Spleen (tissue), 11 donors: ENCODE data around the gene SLC37A3. TPM values are rescaled to one million over a fixed set of nuclear protein-coding genes. Genes with fewer than 3 reads are reported as not detected.

Experiments used
- DNase-seq: peaks from one replicate; pipeline ENCODE4 v3.0.0-alpha.2; 2020
- H3K27ac ChIP-seq, 8 donors: fragments of 200-600 bp; sonication (generic) in 7 of 8; 1 replicate in 4 of 8; 2 replicates in 4 of 8; pipeline versions ENCODE4 v1.5.0 to v1.8.0; 2016 to 2021; ENCODE audit warnings: inconsistent platforms in 4 of 8, mild to moderate bottlenecking in 4 of 8, moderate library complexity in 1 of 8
- H3K27me3 ChIP-seq, 7 donors: fragments of 200-600 bp; sonication (generic) in 6 of 7; replicated peaks in 1 of 7; 1 replicate in 4 of 7; 2 replicates in 3 of 7; pipeline versions ENCODE4 v1.5.0 to v1.8.0; 2016 to 2021; ENCODE audit warnings: inconsistent platforms in 3 of 7, mild to moderate bottlenecking in 1 of 7
- H3K36me3 ChIP-seq, 6 donors: fragments of 200-600 bp; sonication (generic) in 5 of 6; 1 replicate in 4 of 6; 2 replicates in 2 of 6; pipeline versions ENCODE4 v1.5.0 to v1.8.0; 2016 to 2021; ENCODE audit warnings: inconsistent platforms in 2 of 6
- H3K4me1 ChIP-seq, 6 donors: fragments of 200-600 bp; sonication (generic) in 5 of 6; 1 replicate in 3 of 6; 2 replicates in 3 of 6; pipeline versions ENCODE4 v1.5.0 to v1.8.0; 2016 to 2021; ENCODE audit warnings: inconsistent platforms in 3 of 6
- H3K4me3 ChIP-seq, 8 donors: fragments of 200-600 bp; sonication (generic) in 7 of 8; 1 replicate in 4 of 8; 2 replicates in 4 of 8; pipeline versions ENCODE4 v1.5.0 to v1.8.0; 2016 to 2021; ENCODE audit warnings: inconsistent platforms in 4 of 8, mild to moderate bottlenecking in 4 of 8, moderate library complexity in 2 of 8
- H3K9me3 ChIP-seq, 8 donors: fragments of 200-600 bp; sonication (generic) in 7 of 8; 1 replicate in 4 of 8; 2 replicates in 4 of 8; pipeline versions ENCODE4 v1.5.0 to v1.8.0; 2016 to 2021; ENCODE audit warnings: inconsistent platforms in 4 of 8
- CTCF ChIP-seq, 11 experiments: fragments of 200-600 bp in 7 of 11; fragments of 450-650 bp in 4 of 11; sonication (generic) in 4 of 11; IDR thresholded peaks in 8 of 11; conservative IDR thresholded peaks in 3 of 11; 1 replicate in 7 of 11; 2 replicates in 4 of 11; pipeline versions ENCODE4 v1.4.0 to v1.8.0; 2016 to 2021; ENCODE audit warnings: antibody characterized with exemption in 11 of 11, inconsistent platforms in 4 of 11, mild to moderate bottlenecking in 1 of 11
- POLR2A ChIP-seq, 3 donors: fragments of 450-650 bp; IDR thresholded peaks; one replicate each; pipeline ENCODE4 v1.5.1; 2017; ENCODE audit warnings: antibody characterized with exemption in 3 of 3, mild to moderate bottlenecking in 1 of 3
- POLR2AphosphoS5 ChIP-seq, 3 donors: sonication (generic); formaldehyde crosslinking; IDR thresholded peaks; one replicate each; pipeline ENCODE4 v1.5.1; 2017; ENCODE audit warnings: antibody characterized with exemption in 3 of 3
- WGBS, 5 donors: extraction: QIAGEN DNeasy Blood & Tissue Kit in 3 of 5; methylation state at CpG; one replicate each; pipeline versions ENCODE4 v1.1.5 to v1.1.7; 2013 to 2018; 5-methylcytosine and 5-hydroxymethylcytosine counted together
- intact Hi-C: fragments of 100-400 bp; cut with DNase I; formaldehyde crosslinking; loops from one replicate; pipeline ENCODE4 v1.15.0; 2023; ENCODE audit warnings: low total_unique reads
- polyA plus RNA-seq, 3 donors: library from polyadenylated mRNA; stranded (reverse); fragments of 200-250 nt; gene quantifications; one replicate each; pipeline ENCODE4 v1.2.1, GENCODE V29; 2013
- total RNA-seq, 7 donors: library from RNA; depleted of rRNA in 3 of 7; stranded (reverse); fragments of >200 nt in 3 of 7; fragmentation: NEBNext Ultra II Directional in 4 of 7; extraction: Animal tissue kit (Norgen Biotek cat#: 25700) in 4 of 7; gene quantifications; one replicate each; pipeline versions ENCODE4 v1.1.0 to v1.2.1, GENCODE V29; 2016 to 2021
- donor health status: healthy with polysubstance abuse.
- donor health status: DM: no; HTN: no; CAD: no; lungs with moderate emphysema.
- donor health status: DM: no; HTN: no; CAD: no.
- donor health status: Bipolar disorder and iron deficiency.
- donor health status: healthy.
- donor health status: DM: no; HTN: no; CAD: no.
- donor health status: DM: yes; HTN: yes; CAD: no.

SLC37A3 gene
- total and polyA plus RNA-seq, 10 donors: 8.0 to 71.9 (median 37.8) TPM

- Histone ChIP-seq H3K27me3 (peaks cover 0 to 12% (median 6%) of the 10 kb centered on the region in 7 donors), H3K4me1 (no peaks in the 10 kb centered on the region), H3K9me3 (no peaks in the 10 kb centered on the region), H3K4me3 (no peak overlapping the region), H3K27ac (no peak overlapping the region), H3K36me3 (no peaks in the 10 kb centered on the region)
- TF ChIP-seq POLR2AphosphoS5 (IDR thresholded peaks at IDR 0.05) (no peak), CTCF (IDR thresholded peaks at IDR 0.05 in 8 of 11, conservative IDR thresholded peaks at IDR 0.05 in 3 of 11) (no peak), POLR2A (IDR thresholded peaks at IDR 0.05) (no peak)
- DNase-seq: no peak
- intact Hi-C loops: no loop called here
- WGBS, 5 donors: 66 to 91% (median 80%) methylated on average over 3 of the region's 3 CpGs
These were observed 35.1 kb upstream of the SLC37A3 start for GRCh38 chr7:140433396-140433795.

- intact Hi-C loops: no loop called here
- TF ChIP-seq POLR2AphosphoS5 (IDR thresholded peaks at IDR 0.05) (no peak), CTCF (IDR thresholded peaks at IDR 0.05 in 8 of 11, conservative IDR thresholded peaks at IDR 0.05 in 3 of 11) (no peak), POLR2A (IDR thresholded peaks at IDR 0.05) (no peak)
- no peaks in the 10 kb centered on the region for H3K9me3 ChIP-seq
- H3K27ac ChIP-seq: no peak overlapping the region
- DNase-seq: no peak
- H3K4me3 ChIP-seq: no peak overlapping the region
- H3K36me3 ChIP-seq: peaks cover 0 to 10% (median 0%) of the 10 kb centered on the region in 6 donors
- WGBS, 5 donors: 90 to 97% (median 96%) methylated on average over 6 of the region's 6 CpGs
- H3K4me1 ChIP-seq: no peaks in the 10 kb centered on the region
- no peaks in the 10 kb centered on the region for H3K27me3 ChIP-seq
These were observed 27.8 kb upstream of the SLC37A3 start for GRCh38 chr7:140426130-140426529.

GRCh38 chr7:140425718-140426117 lies 27.4 kb upstream of the SLC37A3 start:
- 73 to 89% (median 83%) methylated on average over 12 of the region's 12 CpGs for WGBS, 5 donors
- TF ChIP-seq POLR2AphosphoS5 (IDR thresholded peaks at IDR 0.05) (no peak), POLR2A (IDR thresholded peaks at IDR 0.05) (no peak), CTCF (IDR thresholded peaks at IDR 0.05 in 8 of 11, conservative IDR thresholded peaks at IDR 0.05 in 3 of 11) (no peak)
- Histone ChIP-seq H3K27ac (no peak overlapping the region), H3K36me3 (peaks cover 0 to 10% (median 0%) of the 10 kb centered on the region in 6 donors), H3K4me3 (no peak overlapping the region), H3K27me3 (no peaks in the 10 kb centered on the region), H3K4me1 (no peaks in the 10 kb centered on the region), H3K9me3 (no peaks in the 10 kb centered on the region)
- intact Hi-C loops: no loop called here
- no peak for DNase-seq

- Histone ChIP-seq H3K4me3 (no peak overlapping the region), H3K4me1 (no peaks in the 10 kb centered on the region), H3K27me3 (no peaks in the 10 kb centered on the region), H3K27ac (no peak overlapping the region), H3K36me3 (peaks cover 0 to 10% (median 0%) of the 10 kb centered on the region in 6 donors), H3K9me3 (no peaks in the 10 kb centered on the region)
- intact Hi-C loops: no loop called here
- no peak for DNase-seq
- no peak for TF ChIP-seq CTCF (IDR thresholded peaks at IDR 0.05 in 8 of 11, conservative IDR thresholded peaks at IDR 0.05 in 3 of 11)
- no peak for TF ChIP-seq POLR2AphosphoS5 (IDR thresholded peaks at IDR 0.05)
- no peak for TF ChIP-seq POLR2A (IDR thresholded peaks at IDR 0.05)
- 90 to 98% (median 96%) methylated on average over 3 of the region's 3 CpGs for WGBS, 5 donors
These were observed 25.2 kb upstream of the SLC37A3 start for GRCh38 chr7:140423501-140423900.
